HepG2 (cell line): ENCODE measurements around the gene GCHFR. TPM values are rescaled to one million over a fixed set of nuclear protein-coding genes. Genes with fewer than 3 reads are reported as not detected.

Experiments
- ATAC-seq: fragments of 200-7000 bp; cut with Tn5 transposase; 3 replicates; pipeline ENCODE4 v1.9.1; 2020; ENCODE audit warnings: mild to moderate bottlenecking, moderate library complexity
- BruUV-seq: library from RNA; stranded (reverse); fragments of 400-500 nt; replicated peaks from 2 replicates; lab custom pipeline; 2021; lab: Mats Ljungman, UMichigan
- CTCF ChIA-PET: fragments of 300-600 bp; formaldehyde crosslinking; extraction: SDS; loops from one replicate; lab custom pipeline; 2021; ENCODE audit warnings: low total read pairs, inconsistent platforms, low intra/inter-chr PET ratio; lab: Yijun Ruan, JAX
- POLR2A ChIA-PET: fragments of 350-600 bp; sonication (Branson Sonifier 250); formaldehyde crosslinking; loops from one replicate; lab custom pipeline; 2020; ENCODE audit warnings: antibody characterized with exemption, inconsistent platforms; lab: Yijun Ruan, JAX
- DNase-seq: peaks from one replicate; pipeline ENCODE4 v3.0.0-alpha.2; 2015; ENCODE audit warnings: low spot score
- FAIRE-seq: peaks from 3 replicates; lab custom pipeline; 2011; peaks lifted over from hg19 to GRCh38; lab: Jason Lieb, UNC
- H2AFZ ChIP-seq: one replicate; pipeline ENCODE4 v1.6.1; 2011; ENCODE audit warnings: low read length, inconsistent platforms
- H3K27ac ChIP-seq: fragments of 300-600 bp; 3 replicates; pipeline ENCODE4 v1.8.0; 2011; ENCODE audit warnings: mixed run types, mild to moderate bottlenecking, mixed read lengths, low read length, inconsistent platforms; ENCODE audit not compliant: insufficient read depth; ENCODE audit errors: extremely low read length
- H3K27me3 ChIP-seq, 2 experiments: fragments of 200-600 bp in 1 of 2; 2 replicates in 1 of 2; 3 replicates in 1 of 2; pipeline versions ENCODE4 v1.6.0 to v1.8.0; 2011; ENCODE audit warnings: low read length in 2 of 2, mild to moderate bottlenecking in 2 of 2, moderate library complexity in 2 of 2, inconsistent platforms in 1 of 2; ENCODE audit not compliant: insufficient read depth in 2 of 2, control insufficient read depth in 1 of 2
- H3K36me3 ChIP-seq, 2 experiments: fragments of 200-600 bp in 1 of 2; replicated peaks in 1 of 2; 2 replicates in 1 of 2; 3 replicates in 1 of 2; pipeline versions ENCODE4 v1.5.1 to v1.8.0; 2011; ENCODE audit warnings: low read length in 2 of 2, inconsistent platforms in 1 of 2; ENCODE audit not compliant: insufficient read depth in 2 of 2, control insufficient read depth in 1 of 2
- H3K4me1 ChIP-seq: 2 replicates; pipeline ENCODE4 v1.5.1; 2012; ENCODE audit warnings: low read length, inconsistent platforms; ENCODE audit not compliant: insufficient read depth
- H3K4me2 ChIP-seq: 2 replicates; pipeline ENCODE4 v1.6.0; 2011; ENCODE audit warnings: low read depth, low read length, inconsistent platforms
- H3K4me3 ChIP-seq, 3 experiments: fragments of 200-600 bp in 1 of 3; sonication (generic), shearing (Covaris generic) in 1 of 3; replicated peaks in 1 of 3; 2 replicates each; pipeline ENCODE4 v1.5.1; 2011 to 2016; ENCODE audit warnings: low read length in 3 of 3, inconsistent platforms in 2 of 3, low read depth in 2 of 3, mild to moderate bottlenecking in 2 of 3, control low read depth in 1 of 3, mixed read lengths in 1 of 3; ENCODE audit not compliant: insufficient read depth in 1 of 3
- H3K79me2 ChIP-seq: one replicate; pipeline ENCODE4 v1.6.1; 2011; ENCODE audit warnings: low read length, inconsistent platforms; ENCODE audit not compliant: insufficient read depth
- H3K9ac ChIP-seq: 2 replicates; pipeline ENCODE4 v1.6.0; 2011; ENCODE audit warnings: mild to moderate bottlenecking, low read depth, low read length, inconsistent platforms; ENCODE audit not compliant: insufficient read depth
- H3K9me3 ChIP-seq: 2 replicates; pipeline ENCODE4 v1.5.1; 2012; ENCODE audit warnings: mild to moderate bottlenecking, low read length
- H4K20me1 ChIP-seq: 2 replicates; pipeline ENCODE4 v1.6.0; 2011; ENCODE audit warnings: inconsistent platforms, mild to moderate bottlenecking, low read length, moderate library complexity; ENCODE audit not compliant: insufficient read depth
- KAT2B ChIP-seq: fragments of 150-350 bp; IDR thresholded peaks from 2 replicates; pipeline ENCODE4 v1.6.1; 2014; ENCODE audit warnings: low read depth, low read length, borderline replicate concordance
- KAT8 ChIP-seq: IDR thresholded peaks from 2 replicates; pipeline ENCODE4 v1.6.1; 2016; ENCODE audit warnings: missing genetic modification reagents, missing compliant biosample characterization
- KDM3A ChIP-seq: IDR thresholded peaks from 2 replicates; pipeline ENCODE4 v1.6.1; 2018; ENCODE audit warnings: low read depth, missing compliant biosample characterization
- KLF9 ChIP-seq: IDR thresholded peaks from 2 replicates; pipeline ENCODE4 v1.6.1; 2016; ENCODE audit warnings: low read depth
- ZMYM3 ChIP-seq: sonication (generic); formaldehyde crosslinking; IDR thresholded peaks from 2 replicates; pipeline ENCODE4 v1.5.1; 2020; ENCODE audit warnings: mild to moderate bottlenecking, missing genetic modification reagents
- ZNF205 ChIP-seq: IDR thresholded peaks from 2 replicates; pipeline ENCODE4 v1.6.1; 2018; ENCODE audit warnings: missing biosample characterization, missing genetic modification reagents
- ZNF274 ChIP-seq: sonication (generic); formaldehyde crosslinking; IDR thresholded peaks from 2 replicates; pipeline ENCODE4 v1.5.1; 2020; ENCODE audit warnings: mild to moderate bottlenecking, missing genetic modification reagents
- ZNF30 ChIP-seq: sonication (generic); formaldehyde crosslinking; IDR thresholded peaks from 2 replicates; pipeline ENCODE4 v1.5.0; 2020; ENCODE audit warnings: mild to moderate bottlenecking, missing genetic modification reagents
- ZNF333 ChIP-seq: sonication (generic); formaldehyde crosslinking; IDR thresholded peaks from 2 replicates; pipeline ENCODE4 v1.4.0; 2020; ENCODE audit warnings: mild to moderate bottlenecking, missing genetic modification reagents, borderline replicate concordance
- ZNF557 ChIP-seq: sonication (generic); formaldehyde crosslinking; IDR thresholded peaks from 2 replicates; pipeline ENCODE4 v1.4.0; 2020; ENCODE audit warnings: missing genetic modification reagents
- ZNF598 ChIP-seq: sonication (generic); formaldehyde crosslinking; IDR thresholded peaks from 2 replicates; pipeline ENCODE4 v1.5.1; 2020; ENCODE audit warnings: mild to moderate bottlenecking, missing genetic modification reagents, borderline replicate concordance
- ZNF891 ChIP-seq: sonication (generic); formaldehyde crosslinking; IDR thresholded peaks from 2 replicates; pipeline ENCODE4 v1.5.0; 2020; ENCODE audit warnings: mild to moderate bottlenecking, missing genetic modification reagents
- WGBS: methylation state at CpG from one replicate; pipeline ENCODE4 v1.1.6; 2017; ENCODE audit warnings: low lambda C conversion rate; 5-methylcytosine and 5-hydroxymethylcytosine counted together
- in situ Hi-C: cut with HindIII; loops from 2 replicates; pipeline ENCODE4 v1.10.0; 2017; ENCODE audit warnings: low pct_unique_long_range_greater_than_20kb; ENCODE audit not compliant: extremely low pct_ligation_motif_present
- intact Hi-C: fragments of 100-400 bp; cut with micrococcal nuclease; formaldehyde crosslinking; loops from one replicate; pipeline ENCODE4 v1.10.0; 2022; ENCODE audit not compliant: unreplicated experiment
- polyA plus RNA-seq, 8 experiments: library from polyadenylated mRNA; depleted of rRNA in 3 of 8; stranded (reverse) in 7 of 8; unstranded in 1 of 8; fragments of >200 nt; fragmentation: Illumina TruSeq in 4 of 8; extraction: Trizol in 4 of 8; gene quantifications; 2 replicates each; pipeline versions ENCODE4 v1.2.1 to v1.2.3, GENCODE V29; 2011 to 2016; ENCODE audit warnings: low read depth in 4 of 8, missing spikeins in 1 of 8, mixed read lengths in 1 of 8; ENCODE audit not compliant: insufficient read depth in 1 of 8
- total RNA-seq, 5 experiments: library from RNA; depleted of rRNA; stranded (reverse); fragments of >200 nt; fragmentation: Illumina TruSeq; extraction: Trizol; gene quantifications; 2 replicates each; pipeline ENCODE4 v1.2.3, GENCODE V29; 2016; ENCODE audit warnings: low read depth in 1 of 5
- TF ChIP-seq, protein P1 (sequence below): sonication (generic); formaldehyde crosslinking; IDR thresholded peaks from 2 replicates; pipeline ENCODE4 v1.8.0; 2022; ENCODE audit warnings: mild to moderate bottlenecking, missing genetic modification reagents
- TF ChIP-seq, protein P2 (sequence below), 2 experiments: fragments of 450-650 bp in 1 of 2; sonication (generic) in 1 of 2; formaldehyde crosslinking in 1 of 2; IDR thresholded peaks; 2 replicates each; pipeline versions ENCODE4 v1.6.1 to v1.8.0; 2016 to 2022; ENCODE audit warnings: antibody characterized with exemption in 1 of 2, mild to moderate bottlenecking in 1 of 2, missing genetic modification reagents in 1 of 2

GCHFR gene
- total and polyA plus RNA-seq, 2 of the 13 experiments (the other 11 are each of a cell fraction or from before 2014, with no cell fraction given) = 51.5 to 92.4 TPM

- POLR2A ChIA-PET = interaction anchor here (1.0 to 1.2 kb wide), 2 partner anchors 24 to 46 kb away, joined by 4 read pairs; partner anchors contain the start of gene GCHFR
- TF ChIP-seq ZNF30 (no peak), KLF9 (CRISPR knock-in tag) (no peak), ZNF205 (CRISPR knock-in tag) (no peak), KAT2B (no peak), ZMYM3 (CRISPR knock-in tag) (no peak), ZNF333 (CRISPR knock-in tag) (no peak), ZNF891 (no peak), KAT8 (CRISPR knock-in tag) (no peak), ZNF557 (no peak), KDM3A (no peak), ZNF598 (CRISPR knock-in tag) (no peak), ZNF274 (CRISPR knock-in tag) (no peak)
- TF ChIP-seq, protein P1, sequence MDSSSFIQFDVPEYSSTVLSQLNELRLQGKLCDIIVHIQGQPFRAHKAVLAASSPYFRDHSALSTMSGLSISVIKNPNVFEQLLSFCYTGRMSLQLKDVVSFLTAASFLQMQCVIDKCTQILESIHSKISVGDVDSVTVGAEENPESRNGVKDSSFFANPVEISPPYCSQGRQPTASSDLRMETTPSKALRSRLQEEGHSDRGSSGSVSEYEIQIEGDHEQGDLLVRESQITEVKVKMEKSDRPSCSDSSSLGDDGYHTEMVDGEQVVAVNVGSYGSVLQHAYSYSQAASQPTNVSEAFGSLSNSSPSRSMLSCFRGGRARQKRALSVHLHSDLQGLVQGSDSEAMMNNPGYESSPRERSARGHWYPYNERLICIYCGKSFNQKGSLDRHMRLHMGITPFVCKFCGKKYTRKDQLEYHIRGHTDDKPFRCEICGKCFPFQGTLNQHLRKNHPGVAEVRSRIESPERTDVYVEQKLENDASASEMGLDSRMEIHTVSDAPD (CRISPR knock-in tag) = no peak
- TF ChIP-seq, protein P2, sequence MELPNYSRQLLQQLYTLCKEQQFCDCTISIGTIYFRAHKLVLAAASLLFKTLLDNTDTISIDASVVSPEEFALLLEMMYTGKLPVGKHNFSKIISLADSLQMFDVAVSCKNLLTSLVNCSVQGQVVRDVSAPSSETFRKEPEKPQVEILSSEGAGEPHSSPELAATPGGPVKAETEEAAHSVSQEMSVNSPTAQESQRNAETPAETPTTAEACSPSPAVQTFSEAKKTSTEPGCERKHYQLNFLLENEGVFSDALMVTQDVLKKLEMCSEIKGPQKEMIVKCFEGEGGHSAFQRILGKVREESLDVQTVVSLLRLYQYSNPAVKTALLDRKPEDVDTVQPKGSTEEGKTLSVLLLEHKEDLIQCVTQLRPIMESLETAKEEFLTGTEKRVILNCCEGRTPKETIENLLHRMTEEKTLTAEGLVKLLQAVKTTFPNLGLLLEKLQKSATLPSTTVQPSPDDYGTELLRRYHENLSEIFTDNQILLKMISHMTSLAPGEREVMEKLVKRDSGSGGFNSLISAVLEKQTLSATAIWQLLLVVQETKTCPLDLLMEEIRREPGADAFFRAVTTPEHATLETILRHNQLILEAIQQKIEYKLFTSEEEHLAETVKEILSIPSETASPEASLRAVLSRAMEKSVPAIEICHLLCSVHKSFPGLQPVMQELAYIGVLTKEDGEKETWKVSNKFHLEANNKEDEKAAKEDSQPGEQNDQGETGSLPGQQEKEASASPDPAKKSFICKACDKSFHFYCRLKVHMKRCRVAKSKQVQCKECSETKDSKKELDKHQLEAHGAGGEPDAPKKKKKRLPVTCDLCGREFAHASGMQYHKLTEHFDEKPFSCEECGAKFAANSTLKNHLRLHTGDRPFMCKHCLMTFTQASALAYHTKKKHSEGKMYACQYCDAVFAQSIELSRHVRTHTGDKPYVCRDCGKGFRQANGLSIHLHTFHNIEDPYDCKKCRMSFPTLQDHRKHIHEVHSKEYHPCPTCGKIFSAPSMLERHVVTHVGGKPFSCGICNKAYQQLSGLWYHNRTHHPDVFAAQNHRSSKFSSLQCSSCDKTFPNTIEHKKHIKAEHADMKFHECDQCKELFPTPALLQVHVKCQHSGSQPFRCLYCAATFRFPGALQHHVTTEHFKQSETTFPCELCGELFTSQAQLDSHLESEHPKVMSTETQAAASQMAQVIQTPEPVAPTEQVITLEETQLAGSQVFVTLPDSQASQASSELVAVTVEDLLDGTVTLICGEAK (IDR thresholded peaks at IDR 0.05) = no peak
- TF ChIP-seq, protein P2 (CRISPR knock-in tag; IDR thresholded peaks at IDR 0.05) = no peak
Measured at GRCh38 chr15:40739854-40740253, 24.0 kb upstream of the GCHFR start.

More at GRCh38 chr15:40739854-40740253, 24.0 kb upstream of the GCHFR start:
- DNase-seq = no peak
- H3K27me3 ChIP-seq = no peaks in the 10 kb centered on the region
- CTCF ChIA-PET = no interaction called here
- intact Hi-C loops = loop anchor here (5.0 kb wide), 1 partner anchor 63 kb away; no protein-coding TSS in a partner anchor
- H3K9me3 ChIP-seq = no peaks in the 10 kb centered on the region
- WGBS = 97% methylated on average over 2 of the region's 2 CpGs
- no peak overlapping the region for H3K4me3 ChIP-seq
- no peak; the same call in 2 of the 3 replicates for ATAC-seq
- no peak overlapping the region for H3K27ac ChIP-seq
- in situ Hi-C loops = no loop called here
- H3K9ac ChIP-seq = no peak overlapping the region
- H3K4me1 ChIP-seq = peaks cover 16% of the 10 kb centered on the region
- no peak overlapping the region for H2AFZ ChIP-seq
- H3K79me2 ChIP-seq = no peaks in the 10 kb centered on the region
- no peaks in the 10 kb centered on the region for H4K20me1 ChIP-seq
- H3K36me3 ChIP-seq = peaks cover 20 to 85% of the 10 kb centered on the region in 2 experiments
- H3K4me2 ChIP-seq = no peak overlapping the region
- BruUV-seq = no TSS peak
- no peak for FAIRE-seq
